ACHN (cell line): ENCODE measurements around the gene SLC39A10.
"Not testable (repeated sequence)": the region's sequence is repeated elsewhere in the genome, so short reads cannot be mapped to it uniquely, and the experiment has no call there.

Experiments used
- DNase-seq: peaks from one replicate; pipeline ENCODE4 v3.0.0-alpha.2; 2015
- in situ Hi-C: cut with HindIII; loops from 2 replicates; pipeline ENCODE4 v1.10.0; 2017; ENCODE audit warnings: low sequenced_read_pairs, low pct_ligation_motif_present, low pct_unique_long_range_greater_than_20kb

The SLC39A10 gene

DNA sequence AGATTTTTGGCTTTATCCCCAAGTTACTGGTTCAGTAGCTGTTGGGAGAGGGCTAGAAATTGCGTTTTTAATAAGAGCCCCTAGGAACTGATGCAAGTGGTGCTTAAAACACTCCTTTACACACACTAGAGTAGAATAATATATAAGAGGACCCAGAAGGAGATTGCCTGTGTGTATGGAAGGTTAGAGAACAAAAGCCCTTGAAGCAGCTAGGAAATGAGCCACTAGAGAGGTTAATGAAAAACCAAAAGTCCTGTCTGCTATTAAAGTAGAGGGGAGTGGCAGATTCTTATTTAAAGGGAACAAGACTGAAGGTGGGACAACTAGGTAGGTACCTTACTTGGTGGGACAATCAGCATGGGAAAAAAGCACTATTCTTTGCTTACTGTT lies 14.4 kb upstream of the SLC39A10 start:
- in situ Hi-C loops = no loop called here

DNA sequence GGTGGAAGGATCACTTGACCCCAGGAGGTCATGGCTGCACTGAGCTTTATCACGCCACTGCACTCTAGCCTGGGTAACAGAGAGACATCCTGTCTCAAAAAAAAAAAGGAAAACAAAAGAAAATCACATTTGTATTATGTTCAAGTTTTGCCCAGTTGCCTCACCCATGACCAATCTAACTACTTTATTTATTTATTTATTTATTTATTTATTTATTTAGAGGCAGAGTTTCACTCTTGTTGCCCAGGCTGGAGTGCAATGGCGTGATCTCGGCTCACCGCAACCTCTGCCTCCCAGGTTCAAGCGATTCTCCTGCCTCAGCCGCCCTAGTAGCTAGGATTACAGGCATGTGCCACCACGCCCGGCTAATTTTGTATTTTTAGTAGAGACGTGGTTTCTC lies 12.3 kb upstream of the SLC39A10 start:
- DNase-seq, in situ Hi-C loops: not testable (repeated sequence)

More for the DNA sequence above, 14.4 kb upstream of the SLC39A10 start:
- peak; percentile 55 for DNase-seq

DNA sequence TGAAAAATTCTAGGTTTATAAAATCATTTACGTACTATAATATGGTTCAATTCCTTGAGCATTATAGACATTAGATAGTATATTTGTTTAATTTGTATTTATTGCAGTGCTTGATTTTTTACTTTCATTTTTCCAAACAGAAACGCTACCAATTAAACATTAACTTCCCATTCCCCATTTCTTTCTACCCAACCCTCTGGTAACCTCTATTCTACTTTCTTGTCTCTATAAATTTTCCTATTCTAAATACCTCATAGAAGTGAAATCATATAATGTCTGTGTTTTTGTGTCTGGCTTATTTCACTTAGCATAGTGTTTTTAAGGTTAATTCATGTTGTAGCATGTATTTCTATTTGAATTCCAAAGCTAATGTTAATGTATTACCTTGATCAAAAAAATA lies 11.6 kb upstream of the SLC39A10 start:
- in situ Hi-C loops = no loop called here

DNA sequence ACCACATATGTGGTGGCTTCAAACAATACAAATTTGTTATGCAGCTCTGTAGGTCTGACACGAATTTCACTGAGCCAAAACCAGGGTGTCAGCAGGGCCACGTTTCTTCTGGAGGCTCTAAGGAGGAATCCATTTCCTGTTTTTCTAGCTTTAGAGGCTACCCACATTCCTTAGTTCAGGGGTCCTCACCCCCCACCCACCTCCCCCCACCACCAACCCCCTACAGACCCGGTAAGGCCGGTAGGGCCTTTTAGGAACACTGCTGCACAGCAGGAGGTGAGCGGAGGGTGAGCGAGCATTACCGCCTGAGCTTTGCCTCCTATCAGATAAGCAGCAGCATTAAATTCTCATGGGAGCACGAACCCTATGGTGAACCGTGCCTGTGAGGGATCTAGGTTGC lies 10.6 kb upstream of the SLC39A10 start:
- in situ Hi-C loops = no loop called here
- no peak for DNase-seq

More for the DNA sequence above, 11.6 kb upstream of the SLC39A10 start:
- DNase-seq = peak; percentile 30

DNA sequence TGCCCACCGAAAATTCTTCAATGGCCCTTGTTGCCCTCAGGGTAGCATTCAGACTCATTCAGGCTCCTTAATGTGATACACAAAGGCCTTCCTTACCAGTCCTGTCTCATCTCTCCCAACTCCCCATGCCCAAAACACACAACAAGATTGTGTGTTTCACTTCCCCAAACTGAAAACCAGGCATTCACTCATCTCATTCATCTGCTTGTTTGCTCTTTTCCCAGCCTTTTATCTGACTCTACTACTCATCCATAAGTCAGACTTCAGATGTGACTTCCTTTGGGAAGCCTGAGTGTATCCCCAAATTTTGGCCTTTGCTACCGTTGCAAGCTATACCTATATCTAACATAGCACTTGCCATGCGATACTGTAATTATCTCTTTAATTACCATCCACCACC lies 9.7 kb upstream of the SLC39A10 start:
- no peak for DNase-seq

DNA sequence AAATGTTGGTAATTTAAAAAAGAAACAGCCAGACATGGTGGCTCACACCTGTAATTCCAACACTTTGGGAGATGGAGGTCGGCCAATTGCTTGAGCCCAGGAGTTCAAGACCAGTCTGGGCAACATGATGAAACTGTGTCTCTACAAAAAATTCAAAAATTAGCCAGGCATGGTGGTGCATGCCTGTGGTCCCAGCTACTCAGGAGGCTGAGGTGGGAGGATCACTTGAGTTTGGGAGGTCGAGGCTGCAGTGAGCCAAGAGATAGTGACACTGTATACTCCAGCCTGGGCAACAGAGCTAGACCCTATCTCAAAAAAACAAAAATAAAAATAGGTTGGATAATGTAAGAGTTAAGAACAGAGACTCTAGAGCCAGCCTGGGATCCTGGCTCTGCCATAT lies 8.7 kb upstream of the SLC39A10 start:
- in situ Hi-C loops, DNase-seq: not testable (repeated sequence)

More for the DNA sequence above, 9.7 kb upstream of the SLC39A10 start:
- in situ Hi-C loops = no loop called here

DNA sequence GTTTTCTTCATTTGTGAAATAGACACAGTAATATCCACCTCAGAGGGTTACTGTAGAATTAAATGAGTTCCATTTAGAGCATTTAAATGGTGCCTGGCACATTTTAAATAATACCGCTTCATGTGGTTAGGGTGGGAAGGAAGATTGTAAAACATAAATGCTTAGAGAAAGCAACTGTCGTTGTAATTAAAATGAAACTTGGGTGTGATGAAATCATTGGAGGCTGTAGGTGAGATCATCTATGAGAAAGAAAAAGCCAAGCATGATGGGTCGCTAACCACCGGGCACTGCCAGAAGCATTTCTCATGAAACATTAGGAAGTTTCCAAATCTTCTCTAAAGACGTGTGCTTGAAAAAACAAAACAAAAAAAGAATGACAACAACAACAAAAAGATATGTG lies 8.2 kb upstream of the SLC39A10 start:
- in situ Hi-C loops = no loop called here
- no peak for DNase-seq

DNA sequence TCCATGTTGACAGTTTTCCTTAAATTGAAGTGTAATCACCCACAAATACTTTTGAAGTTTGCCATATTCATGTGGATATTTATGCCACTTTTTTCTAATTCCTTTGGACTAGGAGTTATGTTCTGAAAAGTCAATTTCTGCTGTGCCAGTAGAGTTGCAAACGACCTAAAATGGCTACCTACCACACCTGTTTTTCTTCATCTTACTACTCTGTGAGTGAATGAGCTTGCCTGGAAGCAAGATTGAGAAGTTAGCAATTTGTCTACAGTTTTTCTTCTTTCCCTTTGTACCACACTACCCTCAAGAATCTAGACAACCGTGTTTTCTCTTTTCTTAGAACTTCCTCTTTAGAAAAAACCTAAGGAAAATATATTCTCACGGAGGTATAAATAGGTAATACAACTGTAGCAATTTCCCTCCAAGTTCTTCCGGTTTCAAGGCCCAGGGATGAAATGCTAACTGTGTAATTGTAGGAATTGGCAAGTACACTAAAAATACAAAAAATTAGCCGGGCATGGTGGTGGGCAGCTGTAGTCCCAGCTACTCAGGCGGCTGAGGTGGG lies 7.3 kb upstream of the SLC39A10 start:
- no peak for DNase-seq
- in situ Hi-C loops = no loop called here

DNA sequence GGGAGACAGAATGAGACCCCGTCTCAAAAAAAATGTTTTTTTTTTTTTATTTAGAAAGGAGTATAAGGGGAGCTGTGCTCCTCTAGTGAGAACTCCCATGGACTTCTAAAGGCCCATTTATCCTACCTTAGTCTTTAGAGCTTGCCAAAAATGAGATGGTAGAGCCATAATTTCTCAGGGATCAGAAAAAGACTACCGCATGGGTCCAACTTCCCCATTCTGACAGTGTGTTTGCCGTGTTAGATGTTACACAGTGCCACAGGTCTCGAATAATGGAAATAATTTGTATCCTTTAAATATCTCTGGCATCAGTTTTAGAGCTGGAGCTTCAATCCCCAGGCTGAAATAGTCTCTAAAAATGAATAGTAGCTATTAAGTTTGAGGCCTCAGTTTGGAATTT lies 6.0 kb upstream of the SLC39A10 start:
- in situ Hi-C loops = no loop called here
- DNase-seq = no peak

DNA sequence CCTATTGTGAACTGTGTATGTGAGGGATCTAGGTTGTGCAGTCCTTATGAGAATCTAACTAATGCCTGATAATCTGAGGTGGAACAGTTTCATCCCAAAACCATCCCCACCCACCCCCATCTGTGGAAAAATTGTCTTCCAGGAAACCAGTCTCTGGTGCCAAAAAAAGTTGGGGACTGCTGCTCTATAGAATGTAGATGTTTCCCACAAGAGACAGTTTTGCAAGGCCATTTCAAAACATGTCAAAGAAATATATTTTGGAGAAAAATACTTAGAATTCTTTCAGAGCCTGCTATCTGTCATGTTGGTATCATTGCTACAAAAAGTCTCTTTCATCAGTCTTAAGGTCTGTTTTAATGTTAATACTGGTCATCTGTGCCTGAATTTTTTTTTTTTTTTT lies 4.1 kb upstream of the SLC39A10 start:
- no peak for DNase-seq
- in situ Hi-C loops = no loop called here

DNA sequence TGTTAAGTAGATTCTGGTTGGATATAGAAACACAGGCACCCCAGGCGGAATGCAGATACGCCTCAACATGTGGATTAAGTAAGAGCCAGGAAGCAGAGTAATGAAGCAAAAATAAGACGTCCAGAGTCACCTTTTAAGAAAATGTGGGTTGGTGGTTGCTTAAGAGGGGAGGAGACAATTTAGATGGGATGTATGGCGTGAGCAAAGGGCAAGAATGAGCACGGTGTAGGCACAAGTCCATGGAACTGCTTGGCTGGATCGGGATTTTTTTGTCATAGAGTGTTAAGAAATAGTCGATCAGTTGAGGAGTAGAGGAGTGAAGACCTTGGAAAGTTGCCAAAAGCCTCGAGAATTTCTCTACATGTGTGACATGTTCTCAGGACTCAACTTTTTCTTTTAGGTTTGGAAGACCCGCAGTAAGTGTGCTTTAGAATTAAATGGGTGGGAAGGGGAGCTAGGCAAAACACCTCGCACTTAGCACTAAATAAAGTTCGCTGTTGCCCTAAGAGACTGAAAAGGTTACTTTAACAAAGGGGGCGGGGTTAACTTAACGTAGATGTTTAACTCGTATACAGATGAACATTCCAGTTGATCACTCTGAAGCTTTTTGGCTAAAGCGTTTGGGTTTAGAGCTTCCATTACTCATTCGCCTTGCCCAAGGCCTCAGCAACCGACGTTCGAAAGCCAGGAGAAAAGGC lies 716 bp upstream of the SLC39A10 start:
- in situ Hi-C loops = no loop called here
- no peak for DNase-seq

DNA sequence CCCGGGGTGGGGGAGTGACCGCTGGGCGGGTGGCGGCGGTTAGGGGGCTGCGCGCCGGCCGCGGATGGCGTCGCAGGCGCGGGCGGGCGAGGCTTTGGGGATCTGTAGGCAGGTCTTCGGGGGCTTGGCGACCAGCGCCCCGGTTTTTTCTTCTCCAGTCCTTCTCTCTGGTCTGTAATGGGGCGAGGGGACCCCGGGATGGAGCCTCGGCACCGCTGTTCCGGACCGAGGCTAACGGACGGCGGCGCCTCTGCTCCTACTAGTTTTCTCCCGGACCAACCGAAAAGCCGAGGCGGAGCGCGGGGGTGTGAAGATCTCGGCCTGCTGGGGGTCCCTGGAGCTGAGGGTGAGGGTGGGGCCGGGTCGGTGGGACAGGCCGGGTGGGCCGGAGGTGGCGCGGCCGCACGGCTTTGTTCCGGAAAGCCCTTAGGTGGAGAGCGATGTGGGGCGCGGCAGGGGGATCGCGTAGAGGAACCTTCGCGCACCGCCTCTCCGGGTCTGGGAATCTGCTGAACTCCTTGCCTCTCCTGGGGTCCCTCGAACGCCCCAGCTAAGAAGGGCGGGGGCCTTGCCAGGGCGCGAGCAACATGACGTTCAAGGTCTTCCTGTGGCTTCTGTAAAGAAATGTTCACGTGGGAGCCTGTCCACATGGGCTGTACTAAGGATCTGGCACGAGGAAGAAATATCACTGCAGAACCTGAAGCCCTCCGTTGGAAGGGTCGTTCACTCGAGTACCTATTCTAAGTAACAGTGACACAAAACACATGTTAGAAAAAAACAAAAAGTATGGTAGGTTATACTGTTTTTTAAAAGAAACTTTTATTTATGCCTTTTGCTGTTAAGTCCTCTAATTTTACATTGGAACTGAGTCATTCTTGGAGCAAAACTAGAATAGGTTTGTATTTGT lies 861 bp downstream of the SLC39A10 start:
- in situ Hi-C loops = no loop called here

DNA sequence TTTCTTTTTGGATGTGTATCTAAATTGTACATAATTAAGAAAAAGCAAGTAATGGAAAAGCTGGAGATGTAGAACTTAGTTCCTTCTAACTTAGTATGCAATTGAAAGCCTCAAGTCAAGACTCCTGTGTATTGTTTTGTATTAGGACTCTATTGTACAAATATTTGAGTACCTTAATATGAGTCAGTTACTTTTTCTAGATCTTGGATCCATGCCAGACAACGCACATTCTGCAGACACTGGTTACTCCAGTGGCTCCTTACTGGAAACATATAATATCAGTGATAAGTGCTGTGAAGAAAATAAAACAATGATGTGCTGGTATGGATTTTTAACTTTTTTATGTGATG lies 1.5 kb downstream of the SLC39A10 start:
- DNase-seq = peak; percentile 80
- in situ Hi-C loops = no loop called here

More for the DNA sequence above, 861 bp downstream of the SLC39A10 start:
- peak; percentile 73 for DNase-seq

DNA sequence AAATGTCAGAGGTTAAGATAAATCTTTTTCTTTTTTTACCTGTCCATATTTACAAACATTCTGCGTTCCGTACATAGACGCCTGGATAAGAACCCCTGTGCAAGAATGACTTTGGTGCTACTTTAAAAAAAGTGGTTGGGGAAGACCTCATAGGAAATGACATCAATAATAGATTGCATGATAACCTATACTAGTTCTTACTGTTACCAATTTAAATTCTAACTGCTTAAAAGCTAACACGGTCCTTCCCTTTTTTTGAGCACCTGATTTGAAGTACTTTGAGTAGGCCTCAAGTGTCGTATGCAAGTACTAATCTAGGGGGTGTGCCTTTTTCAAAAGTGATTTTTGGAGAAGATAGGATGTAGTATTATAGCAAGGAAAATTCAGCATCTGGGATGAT lies 2.1 kb downstream of the SLC39A10 start:
- no peak for DNase-seq
- in situ Hi-C loops = no loop called here

DNA sequence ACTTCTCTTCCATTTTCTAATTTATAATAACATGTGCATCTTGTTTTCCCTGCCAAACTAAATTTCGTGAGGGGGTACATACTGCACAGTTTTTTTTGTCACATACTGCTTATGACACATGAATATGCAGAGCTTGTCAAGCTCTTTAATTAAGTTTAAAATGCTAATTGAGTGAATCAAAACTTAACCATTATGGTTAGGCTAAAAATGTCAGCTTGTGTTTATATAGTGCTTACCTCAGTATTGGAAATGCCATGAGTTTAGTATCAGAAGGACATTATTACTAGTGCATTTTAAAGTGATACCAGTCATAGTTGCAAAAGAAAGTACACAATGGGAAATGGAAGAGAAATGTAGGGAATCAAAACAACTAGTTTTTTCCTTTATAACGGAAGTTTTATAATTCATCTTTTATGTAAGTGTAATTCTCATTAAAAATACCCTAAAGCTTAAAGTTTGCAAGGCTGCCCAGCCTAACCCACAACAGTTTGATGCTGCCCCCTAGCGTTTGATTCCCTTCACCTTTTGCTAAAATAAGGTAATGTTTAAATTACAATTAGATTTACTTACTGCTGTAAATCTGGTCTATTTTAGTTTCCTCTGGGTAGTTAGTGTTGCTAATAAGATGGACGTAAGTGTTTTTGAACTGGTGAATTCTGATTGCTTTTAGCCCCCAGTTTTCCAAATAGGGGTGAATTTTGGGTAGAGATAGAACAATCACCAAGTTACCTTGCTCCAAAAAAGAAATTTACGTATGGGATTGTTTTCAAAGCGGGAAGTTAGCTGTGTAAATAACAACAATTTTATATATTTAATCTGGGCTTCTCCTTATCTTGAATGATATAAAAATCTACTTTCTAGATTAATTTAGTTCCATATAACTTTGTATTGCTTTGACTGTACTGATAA lies 3.2 kb downstream of the SLC39A10 start:
- in situ Hi-C loops = no loop called here
- peak; percentile 82 for DNase-seq

DNA sequence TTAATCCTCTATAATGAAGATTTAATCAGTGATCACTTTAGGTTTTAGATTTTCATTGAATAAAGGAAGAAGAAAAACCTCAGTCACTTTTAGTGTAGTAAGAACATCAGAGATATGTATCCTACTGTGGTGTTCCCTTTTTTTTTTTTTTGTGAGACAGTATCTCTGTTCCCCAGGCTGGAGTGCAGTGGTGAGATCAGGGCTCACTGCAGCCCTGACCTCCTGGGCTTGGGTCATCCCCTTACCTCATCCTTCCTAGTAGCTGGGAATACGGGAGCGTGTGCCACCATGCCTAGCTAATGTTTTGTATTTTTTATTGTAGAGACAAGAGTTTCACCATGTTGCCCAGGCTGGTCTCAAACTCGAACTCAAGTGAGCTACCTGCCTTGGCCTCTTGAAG lies 5.1 kb downstream of the SLC39A10 start:
- in situ Hi-C loops = no loop called here
- DNase-seq = no peak

DNA sequence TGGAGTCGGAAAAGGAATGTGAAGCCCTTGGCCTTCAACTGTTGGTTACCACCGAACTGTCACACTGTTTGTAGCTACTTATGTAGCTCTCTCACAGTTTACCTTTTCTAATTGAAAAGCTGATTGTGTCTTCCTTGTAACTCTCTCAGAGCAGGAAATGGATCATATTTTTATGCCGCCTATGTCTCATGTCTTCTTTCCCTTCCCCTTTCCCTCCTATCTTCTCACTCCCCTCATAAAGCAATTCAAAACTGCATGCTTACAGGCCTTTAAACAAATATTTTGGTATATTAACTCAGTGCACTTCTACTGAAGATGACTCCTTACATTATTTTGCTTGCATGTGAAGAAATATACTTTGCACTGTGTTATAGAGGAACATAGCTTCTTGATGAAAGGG lies 6.0 kb downstream of the SLC39A10 start:
- in situ Hi-C loops = no loop called here

DNA sequence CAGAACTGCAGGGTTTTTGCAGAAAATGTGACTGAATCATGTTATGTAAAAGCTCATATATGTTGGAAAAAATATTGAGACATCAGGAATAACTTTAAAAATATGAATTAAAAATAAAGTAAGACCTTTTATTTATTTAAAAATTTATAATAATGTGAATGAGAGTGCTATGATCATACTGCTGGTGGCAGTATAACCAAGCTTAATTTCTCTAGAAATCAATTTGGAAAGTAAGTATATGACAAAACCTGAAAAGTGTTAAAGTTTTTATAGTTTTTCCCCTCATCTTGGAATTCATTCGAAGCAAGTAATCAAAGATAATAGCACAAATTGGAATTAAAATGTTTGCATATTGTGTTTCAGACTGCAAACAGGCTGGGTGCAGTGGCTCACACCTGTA lies 7.5 kb downstream of the SLC39A10 start:
- DNase-seq = peak; percentile 23
- in situ Hi-C loops = no loop called here

More for the DNA sequence above, 6.0 kb downstream of the SLC39A10 start:
- no peak for DNase-seq

DNA sequence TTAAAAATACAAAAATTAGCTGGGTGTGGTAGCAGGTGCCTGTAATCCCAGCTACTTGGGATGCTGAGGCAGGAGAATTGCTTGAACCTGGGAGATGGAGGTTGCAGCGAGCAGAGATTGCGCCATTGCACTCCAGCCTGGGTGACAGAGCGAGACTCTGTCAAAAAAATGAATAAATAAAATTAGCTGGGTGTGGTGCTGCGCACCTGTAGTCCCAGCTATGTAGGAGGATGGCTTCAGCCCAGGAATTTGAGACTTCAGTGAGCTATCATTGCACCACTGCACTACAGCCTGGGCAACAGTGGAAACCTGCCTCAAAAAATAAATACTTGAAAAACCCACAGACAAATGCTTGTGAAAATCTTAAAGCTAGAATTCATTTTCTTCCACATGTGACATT lies 8.1 kb downstream of the SLC39A10 start:
- DNase-seq, in situ Hi-C loops: not testable (repeated sequence)
